Measurements from ENCODE around the gene HES6.

Gene HES6

DNA sequence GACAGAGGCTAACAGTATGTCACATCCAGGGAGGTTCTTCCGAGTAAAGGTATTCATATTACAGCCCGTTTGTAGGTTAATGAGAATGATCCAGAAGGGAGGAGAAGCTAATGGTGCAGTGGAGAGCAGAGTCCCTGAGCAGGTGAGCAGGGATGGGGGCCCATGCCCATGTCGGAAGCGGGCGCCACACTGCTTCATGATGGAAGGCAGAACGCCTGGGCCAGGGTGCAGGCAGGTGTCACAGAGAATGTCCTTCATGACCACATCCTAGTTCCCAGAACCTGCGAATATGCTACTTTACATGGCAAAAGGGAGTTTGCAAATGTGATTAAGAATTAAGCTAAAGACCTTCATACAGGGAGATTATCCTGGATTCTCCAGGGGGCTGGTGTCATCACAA, 4.0 kb downstream of the HES6 start:
- DNase-seq = no peak

DNA sequence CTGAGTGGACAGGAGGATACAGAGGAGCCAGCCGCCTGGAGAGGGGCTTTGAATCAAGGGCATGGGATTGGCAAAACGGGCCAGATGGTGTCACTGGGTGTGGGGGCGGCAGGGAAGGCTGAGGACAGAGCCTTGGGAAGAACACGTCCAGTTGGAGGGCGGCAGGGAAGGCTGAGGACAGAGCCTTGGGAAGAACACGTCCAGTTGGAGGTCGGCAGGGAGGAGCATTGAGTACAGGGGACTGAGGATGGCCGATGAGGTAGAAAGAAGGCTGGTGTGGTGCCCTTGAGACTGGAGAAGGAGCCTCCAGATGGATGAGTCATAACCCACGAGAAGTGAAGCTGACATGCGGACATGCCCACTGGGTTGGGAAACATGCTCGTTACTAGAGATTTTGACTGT, 4.5 kb downstream of the HES6 start:
- no peak for DNase-seq

DNA sequence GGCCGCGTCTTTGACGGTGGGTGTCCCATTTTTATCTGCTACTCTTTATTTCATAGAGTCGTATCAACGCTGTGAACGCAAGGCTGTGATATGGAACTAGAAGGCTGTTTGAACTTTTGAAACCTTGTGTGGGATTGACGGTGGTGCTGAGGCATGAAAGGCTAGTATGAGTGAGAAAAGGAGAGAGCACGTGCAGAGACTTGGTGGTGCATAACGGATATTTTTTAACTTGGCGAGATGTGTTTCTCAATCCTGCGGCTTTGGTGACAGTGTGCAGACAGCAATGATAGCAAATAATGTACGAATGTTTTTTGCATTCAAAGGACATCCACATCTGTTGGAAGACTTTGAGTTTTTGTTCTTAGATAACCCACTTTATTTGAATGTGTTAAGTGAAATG, 6.2 kb downstream of the HES6 start:
- no peak for DNase-seq

- DNase-seq = no peak
These were observed 8.0 kb downstream of the HES6 start for GRCh38 chr2:238231809-238232208.

GRCh38 chr2:238231251-238231793, 8.5 kb downstream of the HES6 start:
- peak; percentile 69 for DNase-seq

- no peak for DNase-seq
These were observed 9.1 kb downstream of the HES6 start for GRCh38 chr2:238230699-238231098.

- no peak for DNase-seq
These were observed 11.1 kb downstream of the HES6 start for GRCh38 chr2:238228700-238229099.

GRCh38 chr2:238227587-238228032, 12.2 kb downstream of the HES6 start:
- DNase-seq = no peak

- DNase-seq = no peak
These were observed 12.9 kb downstream of the HES6 start for GRCh38 chr2:238226698-238227586.

DNA sequence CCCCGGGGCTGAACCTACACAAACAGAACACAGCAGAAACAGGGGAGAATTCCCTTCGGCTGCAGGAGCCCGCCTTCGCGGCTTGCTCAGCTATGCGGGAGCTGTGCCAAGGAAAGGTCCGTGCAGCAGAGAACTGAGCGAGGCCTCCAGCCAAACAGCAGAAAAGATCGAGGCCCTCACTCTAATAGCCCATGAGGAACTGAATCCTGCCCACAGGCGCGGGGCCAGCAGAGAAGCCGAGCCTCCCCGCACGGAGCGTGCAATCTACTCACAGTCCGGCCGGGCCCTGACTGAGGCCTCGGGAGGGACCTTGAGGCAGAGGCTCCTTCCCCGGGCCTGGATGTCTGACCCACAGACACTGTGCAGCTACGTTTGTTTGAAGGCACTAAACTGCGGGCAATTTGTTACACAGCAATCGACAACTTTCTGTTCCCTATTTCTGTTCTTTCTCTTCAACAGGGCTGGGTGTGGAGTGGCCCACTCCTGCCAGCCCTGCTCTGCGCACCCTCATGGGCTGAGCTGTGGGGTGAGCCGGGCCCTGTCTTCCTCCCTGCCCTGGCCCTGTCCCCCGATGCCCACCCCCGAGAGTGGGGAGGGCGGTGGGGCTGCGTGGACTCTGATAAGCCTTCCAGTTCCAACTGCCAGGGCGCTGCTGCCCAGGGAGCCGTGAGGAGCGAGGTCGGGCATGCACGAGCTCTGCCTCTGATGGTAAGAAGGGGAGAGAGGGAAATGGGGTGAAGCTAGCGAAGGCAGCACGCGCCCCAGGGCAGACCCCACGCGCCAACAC, 13.7 kb downstream of the HES6 start:
- DNase-seq = no peak

DNA sequence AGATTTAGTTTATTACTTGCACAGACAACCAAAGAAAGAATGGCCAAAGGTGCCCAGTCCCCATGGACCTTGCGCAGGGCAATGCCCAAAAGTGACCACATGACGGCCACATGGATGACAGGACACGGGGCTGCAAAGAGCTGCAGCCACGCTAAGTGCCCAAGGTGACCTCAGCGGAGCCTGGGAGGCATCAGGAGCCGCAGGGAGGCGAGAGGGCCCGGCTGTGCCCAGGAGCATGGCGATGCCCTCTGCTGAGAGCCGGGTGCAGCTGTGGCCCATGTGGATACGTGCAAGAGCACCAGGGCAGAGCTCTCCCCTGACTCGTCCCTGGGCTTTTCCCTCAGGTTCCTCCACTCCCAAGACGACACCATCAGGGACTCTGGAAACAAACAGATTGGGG, 14.7 kb downstream of the HES6 start:
- no peak for DNase-seq

DNA sequence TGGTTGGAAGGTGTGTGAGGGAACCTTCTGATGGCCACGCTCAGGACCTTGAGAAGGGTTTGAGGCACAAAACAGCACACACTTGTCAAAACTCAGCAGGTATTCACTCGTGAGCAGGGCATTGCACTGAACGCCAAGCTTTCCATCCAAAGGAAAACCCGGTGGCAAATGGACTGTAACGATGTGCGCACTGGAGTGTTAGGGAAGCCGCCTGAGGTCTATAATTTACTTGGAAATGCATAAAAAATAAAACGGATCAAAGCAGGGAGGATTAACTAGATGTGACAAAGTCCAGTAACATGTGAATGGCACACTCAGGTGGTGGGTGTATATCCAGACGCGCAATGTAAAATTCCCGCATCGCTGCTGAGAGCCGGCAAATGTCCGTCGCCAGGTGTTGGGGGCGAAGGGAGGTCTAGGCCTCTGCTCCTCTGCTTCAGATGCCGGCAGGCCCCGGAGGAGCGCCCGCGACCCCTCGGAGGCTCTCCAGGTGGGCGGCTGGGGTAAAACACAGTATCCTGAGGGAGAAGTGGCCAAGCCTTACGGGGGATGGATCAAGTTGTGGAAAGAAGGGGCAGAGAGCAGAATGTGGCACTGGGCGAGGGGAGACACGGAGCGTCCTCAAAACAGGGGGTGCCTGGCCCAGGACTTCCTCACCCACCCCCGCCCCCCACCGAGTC, 15.3 kb downstream of the HES6 start:
- DNase-seq = no peak

- no peak for DNase-seq
These were observed 18.8 kb downstream of the HES6 start for GRCh38 chr2:238220892-238221521.

GRCh38 chr2:238220274-238220891, 19.5 kb downstream of the HES6 start:
- no peak for DNase-seq

- DNase-seq = no peak
These were observed 23.1 kb downstream of the HES6 start for GRCh38 chr2:238216651-238217184.

DNA sequence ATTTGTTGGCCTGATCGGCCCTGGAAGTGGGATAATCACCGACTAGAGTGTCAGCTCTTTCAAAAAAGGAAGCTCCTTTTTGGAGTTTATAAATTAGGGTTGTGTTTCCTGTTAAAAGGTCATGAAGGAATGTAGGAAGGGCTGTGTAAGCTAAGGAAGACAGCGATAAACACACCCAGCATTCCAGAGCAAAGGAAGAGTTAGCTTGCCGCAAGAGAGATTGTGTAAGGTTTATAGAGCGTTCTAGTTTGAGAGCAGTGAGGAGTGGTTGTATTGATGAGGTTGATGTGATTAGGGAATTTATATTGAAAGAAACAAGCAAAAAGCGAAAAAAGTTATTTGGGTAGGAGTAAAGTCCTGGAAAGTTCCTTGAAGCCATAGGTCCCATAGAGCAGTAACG, 32.8 kb downstream of the HES6 start:
- DNase-seq = no peak

DNA sequence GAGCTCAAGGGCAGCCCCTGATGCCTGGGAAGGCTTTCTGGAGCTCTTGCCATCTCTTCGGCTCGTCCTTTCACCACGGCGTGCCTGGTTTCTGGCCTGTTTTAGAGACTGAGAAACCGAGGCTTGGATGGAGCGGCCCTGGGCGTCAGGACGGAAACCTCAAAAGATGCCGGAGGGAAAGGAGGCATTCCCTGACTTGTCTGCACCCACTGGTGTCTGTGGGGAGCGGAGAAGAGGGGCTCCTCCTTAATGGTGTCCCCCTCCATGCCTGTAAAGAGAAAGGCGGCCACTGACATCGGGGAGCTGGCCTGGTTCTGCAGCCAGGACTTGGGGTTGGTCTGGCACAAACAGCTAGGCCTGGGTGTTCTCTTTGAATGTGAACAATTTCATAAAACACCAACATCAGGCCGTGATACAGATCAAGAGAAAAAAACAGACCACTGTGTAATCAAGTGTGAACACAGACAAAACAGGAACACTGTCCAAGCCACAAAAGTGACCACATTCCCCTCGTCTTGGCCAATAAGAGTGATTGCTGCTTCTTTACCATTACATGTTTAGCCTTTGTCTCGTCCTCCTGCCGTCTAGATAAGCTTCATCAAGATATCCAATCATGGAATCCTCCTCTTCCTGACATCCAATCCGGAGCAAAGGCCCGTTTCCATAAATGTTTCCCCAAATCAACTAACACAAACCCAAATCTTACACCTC, 35.7 kb downstream of the HES6 start:
- DNase-seq = no peak

DNA sequence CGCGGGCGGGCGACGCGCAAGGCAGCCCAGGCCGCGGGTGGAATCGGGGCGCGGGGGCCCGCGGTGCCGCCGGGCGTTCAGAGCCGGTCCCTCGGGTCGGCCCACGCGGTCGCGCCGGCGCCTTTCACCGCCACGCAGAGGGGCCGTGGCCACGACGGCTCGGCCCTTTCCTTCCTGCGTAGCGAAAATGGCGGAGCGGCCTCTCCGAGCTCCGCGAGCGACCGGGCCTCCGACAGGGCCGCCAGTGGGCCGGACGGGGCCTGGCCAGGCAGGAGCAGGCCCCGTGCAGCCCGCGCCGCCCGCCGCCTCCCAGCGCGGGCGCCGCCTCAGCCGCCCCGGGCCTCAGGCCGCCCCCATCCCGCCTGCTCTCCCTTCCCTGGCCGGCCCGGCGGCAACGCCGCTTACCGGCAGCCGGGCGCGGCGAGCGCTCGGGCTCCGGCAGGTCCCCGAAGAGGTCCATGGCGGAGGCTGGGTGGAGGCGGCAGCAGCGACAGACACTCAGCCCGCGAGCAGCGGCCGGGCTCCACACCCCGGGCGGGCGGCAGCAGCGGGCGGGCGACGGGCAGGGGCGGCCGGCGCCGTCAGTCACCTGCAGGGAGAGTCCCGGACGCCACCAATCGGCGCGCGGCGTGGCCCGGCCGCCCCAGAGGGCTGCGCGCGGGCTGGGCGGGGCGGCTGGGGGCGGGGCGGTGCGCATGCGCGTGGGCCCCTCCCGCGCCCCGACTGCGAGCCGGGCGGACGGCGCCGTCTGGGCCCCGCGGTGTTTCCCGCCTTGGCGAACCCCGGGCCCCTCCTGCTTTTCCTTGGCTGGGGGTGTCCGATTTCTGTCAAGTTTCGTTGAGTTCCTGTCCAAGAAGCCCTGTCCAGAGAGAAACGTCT, 36.5 kb downstream of the HES6 start, which contains the start of gene ILKAP:
Gene ILKAP (minus strand): TSS at position 602 of the 879 bp plus-strand sequence. CDS start 142 bp downstream, at position 460.
- DNase-seq = peak; percentile 90

GRCh38 chr2:238202326-238203093, 37.3 kb downstream of the HES6 start:
- peak; percentile 60 for DNase-seq
